HCT116 (cell line): Measurements from ENCODE around the gene MAP3K21. TPM values are rescaled to one million over a fixed set of nuclear protein-coding genes. Genes with fewer than 3 reads are reported as not detected.
A peak's percentile ranks its signal among the peaks of the same experiment; 100 is the strongest.

ENCODE experiments used
- ATAC-seq: fragments of 200-7000 bp; cut with Tn5 transposase; 2 replicates; pipeline ENCODE4 v1.9.1; 2020; ENCODE audit warnings: mild to moderate bottlenecking, moderate library complexity
- BruUV-seq: library from RNA; stranded (reverse); fragments of 400-500 nt; replicated peaks from 2 replicates; lab custom pipeline; 2021; lab: Mats Ljungman, UMichigan
- CTCF ChIA-PET: fragments of 300-600 bp; sonication (Branson Sonifier 250); formaldehyde crosslinking; loops from one replicate; lab custom pipeline; 2021; ENCODE audit warnings: antibody characterized with exemption; lab: Charles Lee
- POLR2A ChIA-PET: fragments of 300-600, 350-600 bp; sonication (Branson Sonifier 250); formaldehyde crosslinking; loops from one replicate; lab custom pipeline; 2021; ENCODE audit warnings: antibody characterized with exemption; lab: Charles Lee
- RAD21 ChIA-PET, 2 experiments: fragments of 300-600 bp; sonication (Branson Sonifier 250); formaldehyde crosslinking; loops; one replicate each; lab custom pipeline; 2023; ENCODE audit warnings: low total read pairs in 2 of 2; ENCODE audit not compliant: uncharacterized antibody in 2 of 2, unreplicated experiment in 2 of 2, low non-redundant PET in 1 of 2; lab: Charles Lee
- DNase-seq: peaks from one replicate; pipeline ENCODE4 v3.0.0-alpha.2; 2010; ENCODE audit warnings: low read depth, low spot score
- H2AFZ ChIP-seq: fragments of 200-600 bp; shearing (Covaris generic), sonication (generic); 2 replicates; pipeline ENCODE4 v1.6.1; 2017; ENCODE audit warnings: low read depth, mixed run types, mixed read lengths, antibody characterized with exemption, low read length; ENCODE audit not compliant: poor library complexity, severe bottlenecking
- H3K27ac ChIP-seq: 2 replicates; pipeline ENCODE4 v1.5.1; 2012; ENCODE audit warnings: low read depth, low read length
- H3K27me3 ChIP-seq: fragments of 200-600 bp; sonication (generic); 2 replicates; pipeline ENCODE4 v1.6.1; 2016; ENCODE audit warnings: mixed run types, low read length, mixed read lengths; ENCODE audit not compliant: insufficient read depth
- H3K36me3 ChIP-seq, 2 experiments: fragments of 200-500 bp in 1 of 2; fragments of 200-600 bp in 1 of 2; sonication (Bioruptor generic) in 1 of 2; sonication (generic) in 1 of 2; 2 replicates each; pipeline versions ENCODE4 v1.5.1 to v1.6.1; 2014 to 2016; ENCODE audit warnings: low read length in 2 of 2, inconsistent platforms in 1 of 2, mixed read lengths in 1 of 2, mixed run types in 1 of 2; ENCODE audit not compliant: insufficient read depth in 2 of 2, control insufficient read depth in 1 of 2
- H3K4me1 ChIP-seq, 2 experiments: fragments of 200-600 bp in 1 of 2; sonication (generic) in 1 of 2; 2 replicates each; pipeline versions ENCODE4 v1.5.1 to v1.6.1; 2012 to 2017; ENCODE audit warnings: low read length in 2 of 2, inconsistent platforms in 1 of 2, mild to moderate bottlenecking in 1 of 2, mixed read lengths in 1 of 2, mixed run types in 1 of 2, moderate library complexity in 1 of 2; ENCODE audit not compliant: insufficient read depth in 2 of 2, control insufficient read depth in 1 of 2
- H3K4me2 ChIP-seq: fragments of 200-600 bp; sonication (generic); 2 replicates; pipeline ENCODE4 v1.6.1; 2017; ENCODE audit warnings: mixed run types, low read length, mixed read lengths
- H3K4me3 ChIP-seq, 2 experiments: fragments of 200-600 bp in 1 of 2; sonication (generic) in 1 of 2; replicated peaks in 1 of 2; 2 replicates each; pipeline ENCODE4 v1.5.1; 2011 to 2016; ENCODE audit warnings: low read length in 2 of 2, control low read depth in 1 of 2, low read depth in 1 of 2, mild to moderate bottlenecking in 1 of 2, mixed read lengths in 1 of 2, mixed run types in 1 of 2
- H3K79me2 ChIP-seq: fragments of 200-600 bp; sonication (generic); 2 replicates; pipeline ENCODE4 v1.6.1; 2017; ENCODE audit warnings: mild to moderate bottlenecking, mixed run types, low read length, moderate library complexity, mixed read lengths; ENCODE audit not compliant: insufficient read depth
- H3K9ac ChIP-seq: fragments of 200-600 bp; sonication (generic); 2 replicates; pipeline ENCODE4 v1.6.1; 2016; ENCODE audit warnings: low read length, mixed read lengths
- H3K9me2 ChIP-seq: fragments of 200-600 bp; sonication (generic), shearing (Covaris generic); 2 replicates; pipeline ENCODE4 v1.6.1; 2017; ENCODE audit warnings: mixed run types, mild to moderate bottlenecking, moderate library complexity; ENCODE audit not compliant: insufficient read depth
- H3K9me3 ChIP-seq, 2 experiments: fragments of 200-500 bp in 1 of 2; fragments of 200-600 bp in 1 of 2; sonication (Bioruptor generic) in 1 of 2; sonication (generic) in 1 of 2; 2 replicates each; pipeline ENCODE4 v1.6.1; 2014 to 2017; ENCODE audit warnings: low read length in 2 of 2, mixed read lengths in 2 of 2, inconsistent platforms in 1 of 2, low read depth in 1 of 2, mild to moderate bottlenecking in 1 of 2, mixed run types in 1 of 2, moderate library complexity in 1 of 2; ENCODE audit not compliant: control insufficient read depth in 1 of 2, insufficient read depth in 1 of 2
- H4K20me1 ChIP-seq: fragments of 200-600 bp; sonication (generic), shearing (Covaris generic); 2 replicates; pipeline ENCODE4 v1.6.1; 2017; ENCODE audit warnings: mixed run types, mild to moderate bottlenecking, moderate library complexity; ENCODE audit not compliant: insufficient read depth
- CTCF ChIP-seq, 3 experiments: fragments of 200-600 bp in 1 of 3; sonication (generic) in 1 of 3; IDR thresholded peaks in 2 of 3; conservative IDR thresholded peaks in 1 of 3; 2 replicates each; pipeline ENCODE4 v1.5.1; 2012 to 2017; ENCODE audit warnings: low read depth in 2 of 3, low read length in 2 of 3, antibody characterized with exemption in 1 of 3, borderline replicate concordance in 1 of 3, control low read depth in 1 of 3, mild to moderate bottlenecking in 1 of 3, mixed read lengths in 1 of 3, mixed run types in 1 of 3, moderate library complexity in 1 of 3; ENCODE audit not compliant: insufficient read depth in 1 of 3
- EGR1 ChIP-seq: IDR thresholded peaks from 2 replicates; pipeline ENCODE4 v1.6.1; 2012; ENCODE audit warnings: low read depth
- ELF1 ChIP-seq: IDR thresholded peaks from 2 replicates; pipeline ENCODE4 v1.6.1; 2012; ENCODE audit warnings: low read depth, borderline replicate concordance
- MAX ChIP-seq: IDR thresholded peaks from 2 replicates; pipeline ENCODE4 v1.6.1; 2012
- POLR2AphosphoS5 ChIP-seq: IDR thresholded peaks from 2 replicates; pipeline ENCODE4 v1.6.1; 2011; ENCODE audit warnings: mild to moderate bottlenecking, low read depth, low read length, moderate library complexity
- SIN3A ChIP-seq: IDR thresholded peaks from 2 replicates; pipeline ENCODE4 v1.6.1; 2012; ENCODE audit warnings: low read depth
- ZFX ChIP-seq: fragments of 450-650 bp; IDR thresholded peaks from 2 replicates; pipeline ENCODE4 v1.6.1; 2017
- intact Hi-C: fragments of 100-400 bp; cut with micrococcal nuclease; formaldehyde crosslinking; loops from 2 replicates; pipeline ENCODE4 v1.10.0; 2022
- total RNA-seq: library from RNA; stranded (reverse); gene quantifications from one replicate; pipeline ENCODE4 v1.2.1, GENCODE V29; 2021; ENCODE audit not compliant: unreplicated experiment

MAP3K21 gene
- total RNA-seq, 1 experiment from 2014 or later: 19.1 TPM

- peaks cover 4 to 20% of the 10 kb centered on the region in 2 experiments; a peak in 2 of 4 replicates for H3K4me1 ChIP-seq
- CTCF ChIA-PET: no interaction called here
- RAD21 ChIA-PET: no interaction called here
- peaks cover 79% of the 10 kb centered on the region for H3K79me2 ChIP-seq
- no peak overlapping the region for H3K27ac ChIP-seq
- intact Hi-C loops: no loop called here
- H3K27me3 ChIP-seq: no peaks in the 10 kb centered on the region
- H3K9ac ChIP-seq: no peak overlapping the region
- DNase-seq (no peak), ATAC-seq (peak; percentile 53; the same call in 1 of the 2 replicates)
- POLR2A ChIA-PET: no interaction called here
- no peak overlapping the region for H2AFZ ChIP-seq
- peak overlapping the region; percentile 13; the same call in 1 of the 2 replicates for H3K4me2 ChIP-seq
- H3K4me3 ChIP-seq: no peak overlapping the region
- H4K20me1 ChIP-seq: peaks cover 9% of the 10 kb centered on the region; the same call in 1 of the 2 replicates
- H3K9me2 ChIP-seq: no peaks in the 10 kb centered on the region
- TF ChIP-seq CTCF (IDR thresholded peaks at IDR 0.05 in 2 of 3, conservative IDR thresholded peaks at IDR 0.05 in 1 of 3; ENCODE audit: borderline replicate concordance in 1 of 3, insufficient read depth in 1 of 3, low read depth in 2 of 3, low read length in 2 of 3) (no peak), SIN3A (no peak), ELF1 (no peak), POLR2AphosphoS5 (no peak), MAX (no peak), ZFX (no peak)
- H3K36me3 ChIP-seq: no peaks in the 10 kb centered on the region
- no peaks in the 10 kb centered on the region for H3K9me3 ChIP-seq
- no TSS peak for BruUV-seq
Measured at GRCh38 chr1:233340966-233341516, 13.5 kb downstream of the MAP3K21 start.

GRCh38 chr1:233342086-233342485 is 14.6 kb downstream of the MAP3K21 start:
- TF ChIP-seq ELF1 (no peak), EGR1 (no peak)
- TF ChIP-seq, all 23 proteins: peak for 0
- peaks cover 77% of the 10 kb centered on the region for H3K79me2 ChIP-seq
- H4K20me1 ChIP-seq: peaks cover 16% of the 10 kb centered on the region; the same call in 1 of the 2 replicates
- DNase-seq (no peak), ATAC-seq (no peak)
- no peaks in the 10 kb centered on the region for H3K9me3 ChIP-seq
- CTCF ChIA-PET: interaction anchor here (1.5 kb wide), 1 partner anchor 22 kb away, joined by 3 read pairs; no protein-coding TSS in a partner anchor
- H3K27me3 ChIP-seq: no peaks in the 10 kb centered on the region
- no peak overlapping the region for H3K9ac ChIP-seq
- no peaks in the 10 kb centered on the region for H3K9me2 ChIP-seq
- H3K36me3 ChIP-seq: no peaks in the 10 kb centered on the region
- POLR2A ChIA-PET: no interaction called here
- BruUV-seq: no TSS peak
- no peak overlapping the region for H3K4me2 ChIP-seq
- peaks cover 4 to 20% of the 10 kb centered on the region in 2 experiments; a peak in 2 of 4 replicates for H3K4me1 ChIP-seq
- no peak overlapping the region for H3K4me3 ChIP-seq
- RAD21 ChIA-PET: no interaction called here
- no peak overlapping the region for H2AFZ ChIP-seq
- no peak overlapping the region for H3K27ac ChIP-seq
- intact Hi-C loops: no loop called here
